ENCODE data around the gene MASTL.
A peak's percentile ranks its signal among the peaks of the same experiment; 100 is the strongest.
"Not testable (repeated sequence)": the region's sequence is repeated elsewhere in the genome, so short reads cannot be mapped to it uniquely, and the experiment has no call there.

The MASTL gene

GRCh38 chr10:27155066-27155754 lies at the start of gene MASTL:
MASTL (plus strand) TSS chr10:27155352; CDS start chr10:27155427, 75 bp downstream.
- peak; percentile 91 for DNase-seq (ENCODE audit: low read depth)

- no peak for DNase-seq (ENCODE audit: low read depth)
Measured at GRCh38 chr10:27108165-27108564, 47.0 kb upstream of the MASTL start.

- no peak for DNase-seq (ENCODE audit: low read depth)
Measured at GRCh38 chr10:27134371-27134770, 20.8 kb upstream of the MASTL start.

GRCh38 chr10:27138277-27138676 lies 16.9 kb upstream of the MASTL start:
- DNase-seq (ENCODE audit: low read depth), result no peak

- no peak for DNase-seq (ENCODE audit: low read depth)
Measured at GRCh38 chr10:27143686-27144085, 11.5 kb upstream of the MASTL start.

GRCh38 chr10:27145937-27146336 lies 9.2 kb upstream of the MASTL start:
- DNase-seq (ENCODE audit: low read depth), result no peak

GRCh38 chr10:27147701-27148100 lies 7.5 kb upstream of the MASTL start:
- no peak for DNase-seq (ENCODE audit: low read depth)

GRCh38 chr10:27150261-27150660 lies 4.9 kb upstream of the MASTL start:
- DNase-seq (ENCODE audit: low read depth), result no peak

GRCh38 chr10:27152687-27153086 lies 2.5 kb upstream of the MASTL start:
- no peak for DNase-seq (ENCODE audit: low read depth)

- no peak for DNase-seq (ENCODE audit: low read depth)
Measured at GRCh38 chr10:27153329-27153728, 1.8 kb upstream of the MASTL start.

GRCh38 chr10:27153845-27154193 lies 1.3 kb upstream of the MASTL start:
- no peak for DNase-seq (ENCODE audit: low read depth)

GRCh38 chr10:27156566-27156965 lies 1.4 kb downstream of the MASTL start:
- DNase-seq (ENCODE audit: low read depth), result not testable (repeated sequence)

GRCh38 chr10:27157150-27157549 lies 2.0 kb downstream of the MASTL start:
- no peak for DNase-seq (ENCODE audit: low read depth)

- no peak for DNase-seq (ENCODE audit: low read depth)
Measured at GRCh38 chr10:27158421-27158820, 3.3 kb downstream of the MASTL start.

GRCh38 chr10:27169849-27170248 lies 14.7 kb downstream of the MASTL start:
- no peak for DNase-seq (ENCODE audit: low read depth)

GRCh38 chr10:27188259-27188658 lies 33.1 kb downstream of the MASTL start:
- DNase-seq (ENCODE audit: low read depth), result no peak

GRCh38 chr10:27188897-27189296 lies 33.7 kb downstream of the MASTL start:
- no peak for DNase-seq (ENCODE audit: low read depth)

- no peak for DNase-seq (ENCODE audit: low read depth)
Measured at GRCh38 chr10:27190508-27190907, 35.4 kb downstream of the MASTL start.

- no peak for DNase-seq (ENCODE audit: low read depth)
Measured at GRCh38 chr10:27192284-27192683, 37.1 kb downstream of the MASTL start.

GRCh38 chr10:27197980-27198620 lies 42.9 kb downstream of the MASTL start:
- DNase-seq (ENCODE audit: low read depth), result no peak

GRCh38 chr10:27203806-27204205 lies 48.7 kb downstream of the MASTL start:
- no peak for DNase-seq (ENCODE audit: low read depth)

GRCh38 chr10:27207350-27207749 lies 52.2 kb downstream of the MASTL start:
- no peak for DNase-seq (ENCODE audit: low read depth)

- DNase-seq (ENCODE audit: low read depth), result peak; percentile 6
Measured at GRCh38 chr10:27223964-27224363, 68.8 kb downstream of the MASTL start.

- DNase-seq (ENCODE audit: low read depth), result peak; percentile 9
Measured at GRCh38 chr10:27225011-27225590, 69.9 kb downstream of the MASTL start.

Measured in activated gamma-delta T cell treated with anti-CD3 and anti-CD28 coated beads, Interleukin-2, amount 50 U/mL, for 16 hours (primary cell).